CD4-positive, alpha-beta T cell (primary cell): ENCODE measurements around the gene ATP6AP1. TPM values are rescaled to one million over a fixed set of nuclear protein-coding genes. Genes with fewer than 3 reads are reported as not detected.

Experiments used
- ATAC-seq: fragments of 200-7000 bp; cut with Tn5 transposase; one replicate; pipeline ENCODE4 v1.10.0; 2022; ENCODE audit warnings: mild to moderate bottlenecking; ENCODE audit not compliant: poor library complexity
- CTCF ChIA-PET: fragments of 350-600 bp; sonication (Branson Sonifier 250); formaldehyde crosslinking; loops from one replicate; lab custom pipeline; 2021; ENCODE audit warnings: antibody characterized with exemption, inconsistent platforms; lab: Charles Lee
- POLR2A ChIA-PET: fragments of 350-600 bp; sonication (Branson Sonifier 250); formaldehyde crosslinking; loops from one replicate; lab custom pipeline; 2021; ENCODE audit warnings: antibody characterized with exemption, inconsistent platforms; lab: Charles Lee
- DNase-seq, 14 experiments: peaks; one replicate each; pipeline ENCODE4 v3.0.0-alpha.2; 2013 to 2020; ENCODE audit warnings: mixed read lengths in 2 of 14
- H3K27ac ChIP-seq, 2 donors: one replicate each; pipeline versions ENCODE4 v1.5.1 to v1.7.0; 2013; ENCODE audit warnings: low read length in 2 of 2, low read depth in 1 of 2, mild to moderate bottlenecking in 1 of 2
- H3K27me3 ChIP-seq, 2 experiments: 1 replicate in 1 of 2; 2 replicates in 1 of 2; pipeline versions ENCODE4 v1.6.1 to v1.7.0; 2013; ENCODE audit warnings: low read length in 2 of 2, control low read depth in 1 of 2, mild to moderate bottlenecking in 1 of 2, moderate library complexity in 1 of 2; ENCODE audit not compliant: insufficient read depth in 2 of 2, control insufficient read depth in 1 of 2
- H3K36me3 ChIP-seq: one replicate; pipeline ENCODE4 v1.6.1; 2013; ENCODE audit warnings: low read length, control low read depth; ENCODE audit not compliant: insufficient read depth
- H3K4me1 ChIP-seq: one replicate; pipeline ENCODE4 v1.6.1; 2013; ENCODE audit warnings: low read length, control low read depth; ENCODE audit not compliant: insufficient read depth
- H3K4me3 ChIP-seq: one replicate; pipeline ENCODE4 v1.5.1; 2013; ENCODE audit warnings: mild to moderate bottlenecking, low read length, moderate library complexity
- H3K9me3 ChIP-seq, 2 experiments: 1 replicate in 1 of 2; 2 replicates in 1 of 2; pipeline versions ENCODE4 v1.6.1 to v1.7.0; 2013; ENCODE audit warnings: low read length in 2 of 2, mild to moderate bottlenecking in 2 of 2, control low read depth in 1 of 2, moderate library complexity in 1 of 2; ENCODE audit not compliant: control insufficient read depth in 1 of 2, insufficient read depth in 1 of 2
- H3K27ac Mint-ChIP-seq: one replicate; pipeline ENCODE4 v1.8.0; 2020; ENCODE audit warnings: mixed read lengths
- H3K27me3 Mint-ChIP-seq: one replicate; pipeline ENCODE4 v1.8.0; 2021; ENCODE audit warnings: mixed read lengths
- H3K36me3 Mint-ChIP-seq: one replicate; pipeline ENCODE4 v1.8.0; 2021; ENCODE audit warnings: low read depth, mixed read lengths
- H3K4me1 Mint-ChIP-seq: one replicate; pipeline ENCODE4 v1.8.0; 2021; ENCODE audit warnings: low read depth, mixed read lengths
- H3K4me3 Mint-ChIP-seq: one replicate; pipeline ENCODE4 v1.8.0; 2020; ENCODE audit warnings: mild to moderate bottlenecking, mixed read lengths
- H3K9me3 Mint-ChIP-seq: one replicate; pipeline ENCODE4 v1.8.0; 2020; ENCODE audit warnings: mixed read lengths
- CTCF ChIP-seq: fragments of 200-600 bp; IDR thresholded peaks from one replicate; pipeline ENCODE4 v1.8.0; 2022; ENCODE audit warnings: antibody characterized with exemption, mild to moderate bottlenecking
- intact Hi-C, 2 experiments: fragments of 100-400 bp; cut with DNase I in 1 of 2; cut with micrococcal nuclease in 1 of 2; formaldehyde crosslinking; loops; one replicate each; pipeline versions ENCODE4 v1.15.1 to v1.9.0; 2023 to 2025; cut with DNase I, micrococcal nuclease
- total RNA-seq, 174 experiments: library from RNA in 2 of 174; stranded (reverse) in 2 of 174; gene quantifications; one replicate each; pipeline ENCODE4 v1.2.3 and lab custom pipeline; 2021 to 2026

The ATP6AP1 gene
- total RNA-seq, 2 experiments from 2014 or later = 31.4 to 40.8 TPM

GRCh38 chrX:154437971-154438893 lies 9.8 kb downstream of the ATP6AP1 start:
- ChIA-PET CTCF (no interaction called here), POLR2A (no interaction called here)
- Mint-ChIP-seq H3K27me3 (no peaks in the 10 kb centered on the region), H3K4me1 (peaks cover 12% of the 10 kb centered on the region), H3K9me3 (no peaks in the 10 kb centered on the region), H3K4me3 (peak overlapping the region; percentile 88), H3K36me3 (peaks cover 32% of the 10 kb centered on the region), H3K27ac (peak overlapping the region; percentile 87)
- no peak for DNase-seq
- H3K4me1 ChIP-seq = peaks cover 52% of the 10 kb centered on the region
- peaks cover 38% of the 10 kb centered on the region for H3K36me3 ChIP-seq
- TF ChIP-seq CTCF = no peak
- ATAC-seq = no peak
- H3K27ac ChIP-seq = no peak overlapping the region
- intact Hi-C loops = loop anchor here (2.0 to 10.0 kb wide), 3 partner anchors 21 to 47 kb away; partner anchors contain the start of genes PLXNA3 (in 1 of the 2) and UBL4A (in 1 of the 2)
- peak overlapping the region; percentile 59 for H3K4me3 ChIP-seq
- no peaks in the 10 kb centered on the region for H3K9me3 ChIP-seq
- H3K27me3 ChIP-seq = no peaks in the 10 kb centered on the region

- Mint-ChIP-seq H3K4me1 (peaks cover 12% of the 10 kb centered on the region), H3K36me3 (peaks cover 32% of the 10 kb centered on the region), H3K27ac (no peak overlapping the region), H3K27me3 (no peaks in the 10 kb centered on the region), H3K4me3 (peak overlapping the region; percentile 56), H3K9me3 (no peaks in the 10 kb centered on the region)
- ChIA-PET POLR2A (interaction anchor here (1.2 to 1.7 kb wide), 2 partner anchors 41 to 76 kb away, joined by 3 read pairs; partner anchors contain the start of genes FAM3A and RPL10), CTCF (no interaction called here)
- Histone ChIP-seq H3K4me3 (no peak overlapping the region), H3K36me3 (peaks cover 24% of the 10 kb centered on the region), H3K27me3 (no peaks in the 10 kb centered on the region), H3K4me1 (peaks cover 63% of the 10 kb centered on the region), H3K9me3 (no peaks in the 10 kb centered on the region), H3K27ac (no peak overlapping the region)
- TF ChIP-seq CTCF = no peak
- no peak for ATAC-seq
- no peak for DNase-seq
- intact Hi-C loops = loop anchor here in 1 of 2 experiments (10.0 kb wide), 1 partner anchor 45 kb away; the partner anchor contains the start of gene UBL4A
These were observed 11.4 kb downstream of the ATP6AP1 start for GRCh38 chrX:154439841-154440240.

- CTCF ChIA-PET = no interaction called here
- Histone ChIP-seq H3K27me3 (no peaks in the 10 kb centered on the region), H3K9me3 (no peaks in the 10 kb centered on the region), H3K4me1 (peaks cover 72% of the 10 kb centered on the region), H3K4me3 (no peak overlapping the region), H3K36me3 (peaks cover 22% of the 10 kb centered on the region), H3K27ac (no peak overlapping the region)
- no peak for TF ChIP-seq CTCF
- DNase-seq (no peak), ATAC-seq (no peak)
- Mint-ChIP-seq H3K27ac (no peak overlapping the region), H3K27me3 (no peaks in the 10 kb centered on the region), H3K4me1 (peaks cover 12% of the 10 kb centered on the region), H3K4me3 (peak overlapping the region; percentile 30), H3K9me3 (no peaks in the 10 kb centered on the region), H3K36me3 (peaks cover 24% of the 10 kb centered on the region)
- POLR2A ChIA-PET = interaction anchor here (1.0 to 1.8 kb wide), 7 partner anchors 12 to 75 kb away, joined by 3 to 10 read pairs (median 3); partner anchors contain the start of genes ATP6AP1, FAM3A, LAGE3 and PLXNA3
- intact Hi-C loops = no loop called here
These were observed 12.3 kb downstream of the ATP6AP1 start for GRCh38 chrX:154440623-154441357.
